ENCODE data around the gene ZBED2.

DNA sequence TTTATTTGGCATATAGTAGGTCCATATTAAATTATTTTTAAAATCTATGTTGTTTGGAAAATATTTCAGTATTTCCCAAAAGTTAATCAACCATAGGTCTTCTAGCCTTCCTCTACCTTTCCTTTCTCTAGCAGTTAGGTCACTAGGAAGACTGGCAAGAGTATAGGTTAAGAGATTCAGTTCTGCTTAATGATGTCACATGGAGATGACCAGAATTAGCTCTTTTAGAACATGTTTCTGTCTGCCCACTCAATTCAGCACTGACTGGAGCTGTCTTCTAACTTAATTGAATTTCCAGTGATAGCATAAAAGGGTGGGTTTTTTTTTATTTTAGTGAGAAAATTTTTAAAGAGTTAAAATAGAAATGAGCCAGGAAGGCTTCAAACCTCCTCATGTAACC lies 23.8 kb upstream of the ZBED2 start:
- TF ChIP-seq CTCF (IDR thresholded peaks at IDR 0.05) (no peak), POLR2A (IDR thresholded peaks at IDR 0.05) (no peak), POLR2AphosphoS5 (IDR thresholded peaks at IDR 0.05) (no peak)
